Measurements from ENCODE around the gene ZNF283.
"Not testable (repeated sequence)": the region's sequence is repeated elsewhere in the genome, so short reads cannot be mapped to it uniquely, and the experiment has no call there.

ZNF283 gene

DNA sequence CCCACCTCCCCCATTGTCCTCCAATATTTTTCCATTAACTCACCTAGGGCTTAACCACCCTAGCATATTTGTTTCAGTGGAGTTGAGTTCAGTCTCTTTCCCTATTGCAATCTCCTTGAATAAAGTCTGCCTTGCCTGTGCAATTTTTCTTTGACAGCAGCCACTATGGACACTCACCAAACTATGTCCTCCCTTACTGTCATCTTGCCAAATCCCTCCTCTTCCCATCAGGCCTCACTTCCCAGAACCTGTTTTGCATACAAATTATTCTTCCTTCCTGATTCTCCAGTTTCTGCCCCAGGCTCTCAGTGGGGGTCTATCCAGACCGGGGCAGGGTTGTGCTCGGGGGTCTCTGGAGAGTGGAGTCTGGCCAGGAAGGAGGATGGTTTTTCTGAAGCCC, 22.7 kb upstream of the ZNF283 start:
- H3K36me3 ChIP-seq (ENCODE audit: control insufficient read depth, insufficient read depth, low read length), result no peaks in the 10 kb centered on the region
- no peak for DNase-seq (ENCODE audit: extremely low read depth, insufficient read length)
- no peaks in the 10 kb centered on the region; the same call in 1 of the 2 replicates for H3K27me3 ChIP-seq (replicated peaks; ENCODE audit: control insufficient read depth, insufficient read depth, low read length)
- H3K4me3 ChIP-seq (replicated peaks; ENCODE audit: low read depth, low read length), result no peak overlapping the region
- TF ChIP-seq, protein P1, sequence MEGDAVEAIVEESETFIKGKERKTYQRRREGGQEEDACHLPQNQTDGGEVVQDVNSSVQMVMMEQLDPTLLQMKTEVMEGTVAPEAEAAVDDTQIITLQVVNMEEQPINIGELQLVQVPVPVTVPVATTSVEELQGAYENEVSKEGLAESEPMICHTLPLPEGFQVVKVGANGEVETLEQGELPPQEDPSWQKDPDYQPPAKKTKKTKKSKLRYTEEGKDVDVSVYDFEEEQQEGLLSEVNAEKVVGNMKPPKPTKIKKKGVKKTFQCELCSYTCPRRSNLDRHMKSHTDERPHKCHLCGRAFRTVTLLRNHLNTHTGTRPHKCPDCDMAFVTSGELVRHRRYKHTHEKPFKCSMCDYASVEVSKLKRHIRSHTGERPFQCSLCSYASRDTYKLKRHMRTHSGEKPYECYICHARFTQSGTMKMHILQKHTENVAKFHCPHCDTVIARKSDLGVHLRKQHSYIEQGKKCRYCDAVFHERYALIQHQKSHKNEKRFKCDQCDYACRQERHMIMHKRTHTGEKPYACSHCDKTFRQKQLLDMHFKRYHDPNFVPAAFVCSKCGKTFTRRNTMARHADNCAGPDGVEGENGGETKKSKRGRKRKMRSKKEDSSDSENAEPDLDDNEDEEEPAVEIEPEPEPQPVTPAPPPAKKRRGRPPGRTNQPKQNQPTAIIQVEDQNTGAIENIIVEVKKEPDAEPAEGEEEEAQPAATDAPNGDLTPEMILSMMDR (IDR thresholded peaks at IDR 0.05; ENCODE audit: insufficient read depth, low read length, poor library complexity, severe bottlenecking), result no peak

DNA sequence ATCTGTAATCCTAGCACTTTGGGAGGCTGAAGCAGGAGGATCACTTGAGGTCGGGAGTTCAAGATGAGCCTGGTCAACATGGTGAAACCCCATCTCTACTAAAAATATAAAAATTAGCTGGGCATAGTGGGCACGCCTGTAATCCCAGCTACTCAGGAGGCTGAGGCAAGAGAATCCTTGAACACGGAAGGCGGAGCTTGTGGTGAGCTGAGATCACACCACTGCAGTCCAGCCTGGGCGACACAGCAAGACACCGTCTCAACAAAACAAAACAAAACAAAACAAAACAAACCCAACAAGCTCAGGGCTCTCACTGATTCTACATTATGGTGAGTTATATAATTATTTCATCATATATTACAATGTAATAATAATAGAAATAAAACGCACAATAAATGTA, 20.7 kb upstream of the ZNF283 start:
- H3K4me3 ChIP-seq (replicated peaks; ENCODE audit: low read depth, low read length); H3K27me3 ChIP-seq (replicated peaks; ENCODE audit: control insufficient read depth, insufficient read depth, low read length); DNase-seq (ENCODE audit: extremely low read depth, insufficient read length); H3K36me3 ChIP-seq (ENCODE audit: control insufficient read depth, insufficient read depth, low read length): not testable (repeated sequence)

GRCh38 chr19:43806848-43807247, 20.3 kb upstream of the ZNF283 start:
- TF ChIP-seq, protein P1 (IDR thresholded peaks at IDR 0.05; ENCODE audit: insufficient read depth, low read length, poor library complexity, severe bottlenecking), result no peak
- Histone ChIP-seq H3K36me3 (ENCODE audit: control insufficient read depth, insufficient read depth, low read length) (no peaks in the 10 kb centered on the region), H3K27me3 (replicated peaks; ENCODE audit: control insufficient read depth, insufficient read depth, low read length) (no peaks in the 10 kb centered on the region; the same call in 1 of the 2 replicates), H3K4me3 (replicated peaks; ENCODE audit: low read depth, low read length) (no peak overlapping the region)
- no peak for DNase-seq (ENCODE audit: extremely low read depth, insufficient read length)

- Histone ChIP-seq H3K4me3 (replicated peaks; ENCODE audit: low read depth, low read length) (no peak overlapping the region), H3K27me3 (replicated peaks; ENCODE audit: control insufficient read depth, insufficient read depth, low read length) (no peaks in the 10 kb centered on the region; the same call in 1 of the 2 replicates)
Observed at GRCh38 chr19:43807651-43808050, 19.5 kb upstream of the ZNF283 start.

DNA sequence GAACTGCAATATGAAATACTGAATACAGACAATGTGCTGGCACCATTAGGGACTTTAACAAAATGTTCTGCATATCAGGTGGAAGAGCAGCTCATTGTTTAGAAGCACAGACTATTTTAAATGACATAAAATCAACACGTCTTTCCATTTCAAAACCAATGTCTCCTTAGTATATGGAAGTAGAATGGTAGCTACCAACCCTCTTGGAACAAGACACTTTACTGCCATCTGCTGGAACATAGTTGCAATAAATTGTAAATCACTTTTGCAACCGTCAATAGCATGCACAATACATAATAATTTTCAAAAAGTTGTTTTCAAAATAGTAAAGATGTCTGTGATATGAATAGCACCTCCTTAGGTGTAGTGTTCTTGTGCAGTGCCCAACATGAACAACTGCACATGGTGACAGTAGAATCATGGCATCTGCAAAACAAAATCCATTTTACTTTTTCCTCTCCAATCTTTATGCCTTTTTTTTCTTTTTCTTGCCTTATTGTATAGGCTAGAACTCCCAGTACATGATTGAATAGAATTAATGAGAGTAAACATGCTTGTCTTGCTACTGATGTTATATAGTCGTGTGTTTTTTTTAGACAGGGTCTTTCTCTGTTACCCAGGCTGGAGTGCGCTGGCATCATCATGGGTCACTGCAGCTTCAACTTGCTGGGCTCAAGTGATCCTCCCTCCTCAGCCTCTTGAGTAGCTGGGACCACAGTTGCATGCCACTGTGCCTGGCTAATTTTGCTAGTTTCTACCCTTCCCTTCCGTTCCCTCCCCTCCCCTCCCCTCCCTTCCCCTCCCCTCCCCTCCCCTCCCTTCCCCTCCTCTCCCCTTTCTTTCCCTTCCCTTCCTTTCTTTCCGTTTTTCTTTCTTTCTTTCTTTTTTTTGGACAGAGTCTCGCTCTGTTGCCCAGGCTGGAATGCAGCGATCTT, 17.1 kb upstream of the ZNF283 start:
- no peaks in the 10 kb centered on the region for H3K36me3 ChIP-seq (ENCODE audit: control insufficient read depth, insufficient read depth, low read length)
- H3K27me3 ChIP-seq (replicated peaks; ENCODE audit: control insufficient read depth, insufficient read depth, low read length), result no peaks in the 10 kb centered on the region; the same call in 1 of the 2 replicates
- TF ChIP-seq, protein P1 (IDR thresholded peaks at IDR 0.05; ENCODE audit: insufficient read depth, low read length, poor library complexity, severe bottlenecking), result peak; percentile 47
- H3K4me3 ChIP-seq (replicated peaks; ENCODE audit: low read depth, low read length), result no peak overlapping the region
- peak; percentile 34 for DNase-seq (ENCODE audit: extremely low read depth, insufficient read length)

More at GRCh38 chr19:43807651-43808050, 19.5 kb upstream of the ZNF283 start:
- TF ChIP-seq, protein P1 (IDR thresholded peaks at IDR 0.05; ENCODE audit: insufficient read depth, low read length, poor library complexity, severe bottlenecking), result no peak
- no peak for DNase-seq (ENCODE audit: extremely low read depth, insufficient read length)
- no peaks in the 10 kb centered on the region for H3K36me3 ChIP-seq (ENCODE audit: control insufficient read depth, insufficient read depth, low read length)

- H3K27me3 ChIP-seq (replicated peaks; ENCODE audit: control insufficient read depth, insufficient read depth, low read length), result no peaks in the 10 kb centered on the region; the same call in 1 of the 2 replicates
- H3K4me3 ChIP-seq (replicated peaks; ENCODE audit: low read depth, low read length), result no peak overlapping the region
- H3K36me3 ChIP-seq (ENCODE audit: control insufficient read depth, insufficient read depth, low read length), result no peaks in the 10 kb centered on the region
- no peak for DNase-seq (ENCODE audit: extremely low read depth, insufficient read length)
- TF ChIP-seq, protein P1 (IDR thresholded peaks at IDR 0.05; ENCODE audit: insufficient read depth, low read length, poor library complexity, severe bottlenecking), result no peak
Observed at GRCh38 chr19:43811837-43812236, 15.3 kb upstream of the ZNF283 start.

All from GM06990 (cell line).